HG03521 (cell line): ENCODE results near the gene SPEM2.

Experiments used
- ATAC-seq: cut with Tn5 transposase; IDR thresholded peaks from one replicate; pipeline ENCODE4 v1.9.1; 2021; ENCODE audit warnings: mild to moderate bottlenecking, moderate library complexity; ENCODE audit not compliant: unreplicated experiment

The SPEM2 gene

GRCh38 chr17:7403727-7403976 is 21.8 kb upstream of the SPEM2 start:
- ATAC-seq: no peak

- ATAC-seq: peak; percentile 98
Observed at GRCh38 chr17:7403977-7404736, 21.3 kb upstream of the SPEM2 start, which contains the start of gene TMEM256. TSS of gene TMEM256 (minus strand) at chr17:7404097. CDS start at chr17:7404084, 13 bp downstream.

- peak; percentile 6 for ATAC-seq
Observed at GRCh38 chr17:7404737-7405349, 20.6 kb upstream of the SPEM2 start.

DNA sequence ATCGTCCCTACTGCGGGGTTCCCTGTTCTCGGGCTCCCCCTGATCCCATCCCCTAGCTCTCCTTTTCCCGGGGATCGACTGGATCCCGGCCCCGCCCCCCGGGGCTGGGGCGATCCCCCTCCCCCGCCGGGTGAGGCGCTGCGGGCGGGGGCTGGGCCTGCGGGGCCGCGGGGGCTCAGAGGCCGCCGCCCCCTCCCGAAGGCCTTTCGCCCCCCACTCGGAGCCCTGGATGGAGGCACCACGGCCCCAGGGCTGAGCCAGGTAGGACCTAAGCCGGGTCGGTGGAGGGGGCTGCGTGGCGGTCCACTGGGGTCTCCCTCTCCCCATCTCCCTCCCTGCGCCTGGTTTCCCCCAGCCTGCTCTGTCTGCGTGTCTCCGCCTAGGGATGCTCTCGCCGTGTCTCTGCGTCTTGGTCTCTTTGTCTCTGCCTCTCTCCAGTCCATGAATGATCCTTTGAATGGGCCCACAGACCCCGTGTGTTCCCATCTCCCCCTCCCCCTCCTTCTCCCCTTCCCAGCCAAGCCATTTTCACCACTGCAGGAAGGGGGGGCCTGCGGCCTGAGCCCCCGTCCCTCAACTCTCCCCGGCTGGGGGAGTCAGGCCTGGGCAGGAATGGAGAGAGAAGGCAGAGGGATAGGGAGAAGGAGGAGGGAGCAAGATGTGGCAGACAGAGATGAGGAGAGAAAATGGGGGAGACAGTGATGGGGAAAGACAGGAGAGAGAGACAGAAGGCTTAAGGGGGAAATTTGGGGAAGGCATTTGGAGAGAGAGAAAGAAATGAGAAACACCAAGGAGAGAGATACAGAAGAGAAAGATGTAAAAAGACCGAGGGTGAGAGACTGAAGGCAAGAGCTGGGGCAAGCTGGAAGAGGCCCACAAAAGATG is 19.8 kb upstream of the SPEM2 start:
- no peak for ATAC-seq

DNA sequence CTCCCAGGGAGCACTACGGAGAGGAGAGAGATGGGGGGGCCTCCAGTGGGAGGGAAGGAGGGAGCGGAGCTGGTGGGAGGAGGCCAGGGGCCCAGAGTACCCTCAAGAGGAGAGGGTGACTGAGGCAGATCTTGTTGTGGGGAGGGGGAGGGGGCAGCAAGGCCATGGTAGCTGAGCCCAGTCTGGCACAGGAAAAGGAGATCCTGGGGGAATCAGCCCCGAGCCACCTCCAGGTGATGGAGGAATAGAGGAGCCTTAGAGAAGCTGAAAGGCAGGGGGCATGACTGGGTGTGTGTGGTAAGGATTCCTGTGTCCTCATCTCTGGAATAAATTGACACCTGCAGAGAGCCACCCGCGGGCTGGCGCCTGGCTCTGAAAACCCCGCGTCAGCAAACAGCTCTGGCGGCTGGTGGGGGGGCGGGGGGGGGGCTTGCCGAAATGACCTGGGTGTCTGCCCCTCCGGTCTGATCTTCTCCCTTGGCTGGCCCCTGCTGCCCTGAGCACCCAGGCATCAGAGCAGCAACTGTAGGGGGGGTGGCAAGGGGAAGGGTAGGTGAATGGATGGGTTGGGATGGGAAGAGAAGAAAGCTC is 19.1 kb upstream of the SPEM2 start:
- ATAC-seq: no peak

GRCh38 chr17:7407082-7407481 is 18.3 kb upstream of the SPEM2 start:
- ATAC-seq: no peak

GRCh38 chr17:7407485-7408251 is 17.7 kb upstream of the SPEM2 start, which contains the start of gene NLGN2:
TSS of gene NLGN2 (plus strand) at chr17:7407845. CDS start at chr17:7408256, 411 bp downstream.
- ATAC-seq: no peak

DNA sequence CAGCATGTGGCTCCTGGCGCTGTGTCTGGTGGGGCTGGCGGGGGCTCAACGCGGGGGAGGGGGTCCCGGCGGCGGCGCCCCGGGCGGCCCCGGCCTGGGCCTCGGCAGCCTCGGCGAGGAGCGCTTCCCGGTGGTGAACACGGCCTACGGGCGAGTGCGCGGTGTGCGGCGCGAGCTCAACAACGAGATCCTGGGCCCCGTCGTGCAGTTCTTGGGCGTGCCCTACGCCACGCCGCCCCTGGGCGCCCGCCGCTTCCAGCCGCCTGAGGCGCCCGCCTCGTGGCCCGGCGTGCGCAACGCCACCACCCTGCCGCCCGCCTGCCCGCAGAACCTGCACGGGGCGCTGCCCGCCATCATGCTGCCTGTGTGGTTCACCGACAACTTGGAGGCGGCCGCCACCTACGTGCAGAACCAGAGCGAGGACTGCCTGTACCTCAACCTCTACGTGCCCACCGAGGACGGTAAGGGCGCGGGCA is 17.1 kb upstream of the SPEM2 start:
- no peak for ATAC-seq

GRCh38 chr17:7408863-7409262 is 16.6 kb upstream of the SPEM2 start:
- ATAC-seq: no peak

DNA sequence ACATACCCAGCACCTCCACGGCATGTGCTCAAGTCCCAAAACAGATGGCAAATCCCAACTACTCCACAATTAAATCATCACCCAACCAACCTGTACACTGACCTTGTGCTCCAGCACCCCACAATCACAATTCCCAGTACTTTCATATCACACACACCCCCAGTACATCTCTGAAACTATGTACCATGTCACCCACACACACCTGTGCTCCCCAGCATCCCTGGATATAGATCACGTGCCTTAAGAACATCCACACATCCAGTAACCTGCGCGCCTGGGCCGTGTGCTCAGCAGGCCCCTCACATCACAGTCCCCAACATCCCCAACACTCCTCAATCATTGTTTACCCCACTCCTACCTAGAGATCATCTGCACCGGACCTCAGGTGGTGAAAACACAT is 15.7 kb upstream of the SPEM2 start:
- no peak for ATAC-seq

DNA sequence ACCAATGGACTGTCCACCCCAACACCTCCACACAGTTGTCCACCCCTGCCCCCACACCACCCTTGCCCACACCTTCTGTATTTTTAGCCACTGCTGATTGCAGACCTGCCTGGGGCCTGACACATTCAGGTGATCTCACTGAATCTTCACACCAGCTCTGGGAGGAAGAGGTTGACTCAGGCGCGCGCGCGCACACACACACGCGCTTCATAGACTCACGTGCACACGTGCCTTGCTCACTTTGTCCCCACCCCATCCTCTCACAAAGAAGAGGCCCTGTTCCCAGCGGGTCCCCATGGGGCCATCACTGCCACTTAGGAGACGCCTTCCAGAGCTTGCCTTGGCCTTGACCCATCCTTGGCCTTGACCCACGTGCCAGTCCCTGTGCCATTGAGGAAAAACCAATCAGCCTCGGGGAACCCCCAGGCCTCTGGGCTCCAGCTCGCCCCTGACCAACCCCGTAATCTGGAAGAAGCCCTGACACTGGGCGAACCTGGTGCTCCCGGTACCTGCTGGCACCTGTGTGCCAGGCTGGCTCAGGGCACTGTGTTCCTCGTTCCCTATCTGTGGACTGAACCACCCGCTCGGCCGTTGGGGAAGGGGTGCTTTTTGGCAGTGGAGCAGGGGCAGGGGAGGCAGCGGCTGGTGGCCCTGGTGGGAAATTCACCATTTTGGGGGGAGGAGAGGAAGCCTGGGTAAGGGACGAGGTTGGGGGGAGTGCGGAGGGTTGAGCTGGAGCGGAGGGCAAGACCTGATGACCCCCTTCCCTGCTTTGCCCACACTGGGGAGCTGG is 14.6 kb upstream of the SPEM2 start:
- ATAC-seq: no peak

DNA sequence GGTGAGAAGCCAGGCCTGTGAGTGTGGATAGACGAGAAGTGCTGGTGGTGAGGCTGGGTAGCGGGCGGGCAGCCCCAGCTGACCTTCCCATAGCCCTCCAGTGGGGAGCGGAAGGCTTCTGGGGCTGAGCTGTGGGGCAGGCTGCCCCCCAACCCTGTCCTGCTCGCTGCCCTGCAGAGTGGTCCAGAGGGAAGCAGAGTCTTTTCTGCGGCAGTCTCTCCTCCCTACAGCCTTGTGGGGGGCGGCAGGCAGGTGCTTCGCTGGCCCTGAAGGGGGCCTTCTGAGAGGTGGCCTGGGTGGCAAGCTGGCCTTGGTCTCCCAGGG is 14.0 kb upstream of the SPEM2 start:
- ATAC-seq: no peak

DNA sequence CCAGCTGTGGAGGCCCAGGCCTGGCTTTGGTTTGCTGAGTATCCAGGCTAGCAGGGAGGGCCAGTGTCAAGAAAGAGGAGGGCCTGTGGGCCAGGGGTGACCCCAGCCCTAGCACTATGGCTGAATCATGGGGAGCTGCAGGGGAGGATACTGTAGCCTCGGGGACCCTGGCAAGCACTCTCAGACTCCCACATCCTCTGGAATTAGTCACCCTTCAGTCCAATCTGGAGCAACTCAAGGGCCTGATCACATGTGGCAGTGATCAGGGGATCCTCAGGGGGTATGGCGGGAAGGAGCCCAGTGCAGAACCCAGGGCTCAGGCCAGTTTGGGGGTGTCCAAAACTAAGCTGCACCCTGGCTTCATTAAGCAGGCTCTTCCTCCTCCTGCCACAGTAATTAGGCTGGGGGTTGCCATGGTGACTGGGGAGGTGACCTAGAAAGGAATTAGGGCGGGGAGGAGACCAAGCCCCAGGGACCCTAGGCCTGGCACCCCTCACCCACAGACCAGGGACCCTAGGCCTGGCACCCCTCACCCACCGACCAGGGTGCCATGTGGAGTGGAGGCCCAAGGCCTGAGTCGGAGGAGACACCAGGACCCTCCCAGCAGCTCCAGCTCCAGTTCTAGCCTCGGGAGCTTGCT is 11.9 kb upstream of the SPEM2 start:
- no peak for ATAC-seq

- ATAC-seq: no peak
Observed at GRCh38 chr17:7414837-7415236, 10.6 kb upstream of the SPEM2 start.

DNA sequence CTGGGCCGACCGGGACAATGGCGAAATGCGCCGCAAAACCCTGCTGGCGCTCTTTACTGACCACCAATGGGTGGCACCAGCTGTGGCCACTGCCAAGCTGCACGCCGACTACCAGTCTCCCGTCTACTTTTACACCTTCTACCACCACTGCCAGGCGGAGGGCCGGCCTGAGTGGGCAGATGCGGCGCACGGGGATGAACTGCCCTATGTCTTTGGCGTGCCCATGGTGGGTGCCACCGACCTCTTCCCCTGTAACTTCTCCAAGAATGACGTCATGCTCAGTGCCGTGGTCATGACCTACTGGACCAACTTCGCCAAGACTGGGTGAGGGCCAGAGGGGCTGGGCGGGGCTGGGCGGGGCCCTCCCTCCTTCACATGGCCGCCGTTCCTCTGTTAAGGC is 9.6 kb upstream of the SPEM2 start:
- ATAC-seq: no peak

GRCh38 chr17:7416323-7416722 is 9.1 kb upstream of the SPEM2 start:
- no peak for ATAC-seq

DNA sequence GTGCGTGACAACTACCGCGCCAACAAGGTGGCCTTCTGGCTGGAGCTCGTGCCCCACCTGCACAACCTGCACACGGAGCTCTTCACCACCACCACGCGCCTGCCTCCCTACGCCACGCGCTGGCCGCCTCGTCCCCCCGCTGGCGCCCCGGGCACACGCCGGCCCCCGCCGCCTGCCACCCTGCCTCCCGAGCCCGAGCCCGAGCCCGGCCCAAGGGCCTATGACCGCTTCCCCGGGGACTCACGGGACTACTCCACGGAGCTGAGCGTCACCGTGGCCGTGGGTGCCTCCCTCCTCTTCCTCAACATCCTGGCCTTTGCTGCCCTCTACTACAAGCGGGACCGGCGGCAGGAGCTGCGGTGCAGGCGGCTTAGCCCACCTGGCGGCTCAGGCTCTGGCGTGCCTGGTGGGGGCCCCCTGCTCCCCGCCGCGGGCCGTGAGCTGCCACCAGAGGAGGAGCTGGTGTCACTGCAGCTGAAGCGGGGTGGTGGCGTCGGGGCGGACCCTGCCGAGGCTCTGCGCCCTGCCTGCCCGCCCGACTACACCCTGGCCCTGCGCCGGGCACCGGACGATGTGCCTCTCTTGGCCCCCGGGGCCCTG is 8.3 kb upstream of the SPEM2 start:
- ATAC-seq: no peak

DNA sequence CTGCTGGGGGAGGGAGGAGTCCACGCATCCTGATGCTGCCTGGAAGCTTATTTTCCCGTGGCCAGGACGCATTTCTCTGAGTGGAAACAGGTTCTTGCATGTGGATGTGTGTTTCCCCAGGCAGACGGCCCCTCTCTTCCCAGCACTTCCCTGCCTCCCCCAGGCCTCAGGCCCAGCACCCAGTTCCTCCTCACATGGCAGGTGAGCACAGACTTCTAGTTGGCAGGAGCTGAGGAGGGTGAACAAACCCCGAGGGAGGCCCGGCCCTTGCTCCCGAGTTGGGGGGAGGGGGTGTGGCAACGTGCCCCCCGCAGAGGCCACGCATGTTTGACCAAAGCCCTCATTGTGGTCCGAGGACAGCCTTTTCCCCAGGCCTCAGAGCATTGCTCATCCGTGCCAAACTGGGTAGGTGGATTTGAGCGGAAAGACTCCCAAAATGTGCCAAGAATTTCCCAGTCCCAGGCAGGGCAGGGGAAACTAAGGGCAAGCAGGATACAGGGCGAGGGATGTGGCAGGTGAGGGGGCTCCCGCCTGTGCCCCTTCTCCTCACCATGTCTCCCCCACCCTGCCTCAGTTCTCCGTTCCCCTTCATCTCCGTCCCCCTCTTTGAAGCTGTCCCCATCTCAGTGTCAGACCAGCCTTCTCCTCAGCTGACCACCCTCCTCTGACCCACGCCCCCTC is 6.8 kb upstream of the SPEM2 start:
- ATAC-seq: no peak
